Activated CD8-positive, alpha-beta memory T cell treated with anti-CD3 and anti-CD28 coated beads, Interleukin-2, amount 50 U/mL, for 1 hour (primary cell): ENCODE data around the gene TRIM33.
"Not testable (repeated sequence)": the region's sequence is repeated elsewhere in the genome, so short reads cannot be mapped to it uniquely, and the experiment has no call there.

Experiments used
- DNase-seq: peaks from one replicate; pipeline ENCODE4 v3.0.0-alpha.2; 2020; ENCODE audit errors: extremely low read depth

TRIM33 gene

GRCh38 chr1:114423455-114423854 lies 87.5 kb downstream of the TRIM33 start:
- no peak for DNase-seq

DNA sequence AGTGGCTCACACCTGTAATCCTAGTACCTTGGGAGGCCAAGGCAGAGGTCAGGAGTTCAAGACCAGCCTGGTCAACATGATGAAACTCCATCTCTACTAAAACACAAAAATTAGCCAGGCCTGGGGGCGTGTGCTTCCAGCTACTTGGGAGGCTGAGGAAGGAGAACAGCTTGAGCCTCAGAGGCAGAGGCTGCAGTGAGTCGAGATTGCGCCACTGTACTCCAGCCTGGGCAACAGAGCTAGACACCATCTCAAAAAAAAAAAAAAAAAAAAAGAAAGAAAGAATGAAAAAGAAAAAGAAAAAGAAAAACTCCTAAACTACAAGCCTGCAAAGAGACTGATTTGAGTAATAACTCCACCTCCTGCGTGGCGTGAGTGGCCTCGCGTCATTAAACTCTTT lies 92.1 kb downstream of the TRIM33 start:
- not testable (repeated sequence) for DNase-seq

GRCh38 chr1:114397601-114398000 lies 113.4 kb downstream of the TRIM33 start:
- no peak for DNase-seq

- DNase-seq: no peak
Observed at GRCh38 chr1:114395863-114396262, 115.1 kb downstream of the TRIM33 start.

- no peak for DNase-seq
Observed at GRCh38 chr1:114390960-114391359, 120.0 kb downstream of the TRIM33 start.

DNA sequence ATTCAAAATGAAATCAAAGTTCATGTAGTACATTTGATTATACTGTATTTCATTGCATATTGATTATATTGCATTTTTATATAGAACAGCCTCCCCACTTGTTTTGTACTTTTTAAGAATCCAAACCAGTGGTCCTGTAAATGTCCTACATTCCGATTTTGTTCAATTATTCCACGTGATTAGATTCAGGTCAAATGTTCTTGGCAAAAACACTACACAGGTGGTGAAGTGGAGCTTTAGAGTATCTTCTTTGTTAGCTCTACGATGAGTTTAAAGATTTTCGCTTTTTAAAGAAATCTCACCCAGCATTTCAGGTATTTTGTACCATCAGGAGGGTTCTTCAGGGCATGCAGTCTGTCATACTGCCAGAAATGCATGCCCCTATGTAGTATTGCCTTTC lies 120.6 kb downstream of the TRIM33 start:
- no peak for DNase-seq

GRCh38 chr1:114388432-114389003 lies 122.5 kb downstream of the TRIM33 start:
- no peak for DNase-seq

- DNase-seq: not testable (repeated sequence)
Observed at GRCh38 chr1:114387585-114387984, 123.4 kb downstream of the TRIM33 start.

- DNase-seq: no peak
Observed at GRCh38 chr1:114387010-114387360, 124.0 kb downstream of the TRIM33 start.

- DNase-seq: no peak
Observed at GRCh38 chr1:114386129-114387009, 124.6 kb downstream of the TRIM33 start.

- DNase-seq: no peak
Observed at GRCh38 chr1:114384922-114385321, 126.1 kb downstream of the TRIM33 start.

DNA sequence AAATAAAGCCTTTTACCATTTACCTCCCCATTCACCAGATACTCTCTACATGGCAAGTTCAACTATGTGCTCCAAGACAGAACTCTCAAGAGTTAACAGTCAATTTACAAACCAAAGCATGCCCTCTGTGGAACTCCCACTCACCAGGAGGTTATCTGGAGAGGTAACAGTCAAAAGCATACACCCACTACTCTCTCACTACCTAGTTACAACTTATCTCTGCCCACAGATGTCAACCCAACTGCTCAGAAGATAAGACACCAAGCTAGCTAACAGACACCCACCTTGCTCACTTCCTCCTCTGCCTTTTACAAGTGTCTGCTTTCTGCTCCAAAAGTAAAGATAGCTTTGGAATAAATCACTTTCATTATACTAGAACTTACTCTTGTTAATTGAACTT lies 131.0 kb downstream of the TRIM33 start:
- no peak for DNase-seq

- DNase-seq: no peak
Observed at GRCh38 chr1:114379358-114379757, 131.6 kb downstream of the TRIM33 start.

DNA sequence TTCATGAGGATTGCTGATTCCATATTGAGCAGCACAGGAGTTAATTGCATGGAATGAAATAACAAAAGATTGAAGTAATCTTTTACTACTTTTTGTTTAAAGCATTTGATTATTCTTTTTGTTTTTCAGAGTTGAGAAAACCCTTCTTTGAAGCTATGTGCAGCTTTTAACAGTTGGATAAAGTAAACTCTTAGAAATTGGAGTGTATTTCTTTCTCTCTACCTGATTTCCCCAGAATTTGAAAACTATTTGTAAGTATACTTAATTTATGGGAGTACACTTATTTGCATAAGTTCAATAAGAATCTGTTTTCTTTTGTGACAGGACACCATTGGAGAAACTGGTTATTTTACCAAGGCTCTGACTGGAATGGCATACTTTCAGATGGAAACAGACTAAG lies 133.6 kb downstream of the TRIM33 start:
- DNase-seq: no peak

DNA sequence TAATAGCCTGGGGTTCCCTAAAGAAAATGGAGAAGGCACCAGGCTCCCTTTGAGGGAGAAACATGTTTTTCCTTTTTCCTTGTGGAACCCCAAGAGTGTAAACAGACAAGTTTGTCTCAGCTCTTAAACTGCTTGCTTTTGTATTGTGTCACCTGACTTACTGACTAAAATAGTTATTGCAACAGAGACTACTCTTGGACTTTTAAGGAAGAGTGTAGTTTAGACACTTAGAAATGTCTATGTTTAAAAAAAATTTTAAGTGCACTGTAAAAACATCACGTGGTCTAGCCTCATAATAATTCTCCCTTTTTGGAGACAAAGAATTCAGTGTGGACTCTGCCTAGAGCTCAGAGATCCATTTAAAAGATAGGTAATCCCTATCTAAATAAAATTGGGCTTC lies 141.1 kb downstream of the TRIM33 start:
- DNase-seq: no peak

GRCh38 chr1:114369266-114369919 lies 141.6 kb downstream of the TRIM33 start:
- not testable (repeated sequence) for DNase-seq

GRCh38 chr1:114368560-114369255 lies 142.3 kb downstream of the TRIM33 start:
- no peak for DNase-seq

- no peak for DNase-seq
Observed at GRCh38 chr1:114367810-114368209, 143.2 kb downstream of the TRIM33 start.

DNA sequence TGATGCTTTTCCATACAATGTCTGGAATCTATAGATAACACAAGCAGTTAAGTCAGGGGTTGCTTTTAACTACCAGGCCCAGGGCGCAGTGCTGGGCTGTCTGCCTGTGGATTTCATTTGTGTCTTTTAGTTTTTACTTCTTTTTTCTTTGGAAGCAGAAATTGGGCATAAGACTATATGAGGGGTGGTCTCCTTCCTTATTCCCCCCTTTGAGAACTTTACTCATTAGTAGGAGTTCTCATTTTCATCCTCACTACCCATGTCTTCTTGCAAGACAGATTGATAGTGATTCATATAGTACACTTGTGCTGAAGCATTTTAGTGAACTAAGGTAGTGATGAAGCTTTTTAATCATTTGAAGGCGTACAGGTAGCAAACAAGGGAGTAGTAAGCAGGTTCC lies 147.8 kb downstream of the TRIM33 start:
- not testable (repeated sequence) for DNase-seq

DNA sequence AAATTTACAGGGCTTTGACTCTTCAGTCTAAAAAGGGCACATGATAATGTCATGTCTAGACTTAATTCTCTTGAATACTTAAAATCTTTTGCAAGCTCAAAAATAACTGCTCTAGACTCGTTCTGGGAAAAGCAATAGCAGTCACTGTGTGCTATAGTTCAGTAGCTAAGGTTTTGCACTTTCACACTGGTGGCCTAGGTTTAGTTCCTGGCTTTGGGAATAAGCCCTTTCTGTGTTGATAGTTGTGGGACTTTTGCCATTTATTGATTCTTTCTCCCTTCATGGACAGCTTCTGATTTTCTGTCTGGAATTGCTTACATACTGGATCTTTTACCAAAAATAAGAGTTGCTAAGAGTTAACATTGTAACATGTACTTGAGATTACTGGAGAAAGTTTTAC lies 151.2 kb downstream of the TRIM33 start:
- DNase-seq: no peak

- no peak for DNase-seq
Observed at GRCh38 chr1:114355240-114355639, 155.8 kb downstream of the TRIM33 start.

GRCh38 chr1:114353262-114353661 lies 157.7 kb downstream of the TRIM33 start:
- no peak for DNase-seq
